ENCODE results near the gene GIGYF1.
A peak's percentile ranks its signal among the peaks of the same experiment; 100 is the strongest.
"Not testable (repeated sequence)": the region's sequence is repeated elsewhere in the genome, so short reads cannot be mapped to it uniquely, and the experiment has no call there.

The GIGYF1 gene

GRCh38 chr7:100706672-100707311 lies 12.7 kb upstream of the GIGYF1 start:
- DNase-seq (ENCODE audit: low spot score), result no peak

- peak; percentile 98 for DNase-seq (ENCODE audit: low spot score)
Measured at GRCh38 chr7:100705753-100706671, 12.0 kb upstream of the GIGYF1 start, which contains the start of gene POP7. Gene POP7 (plus strand): TSS chr7:100706121. CDS start chr7:100706831, 710 bp downstream.

- peak; percentile 91 for DNase-seq (ENCODE audit: low spot score)
Measured at GRCh38 chr7:100705320-100705752, 11.3 kb upstream of the GIGYF1 start.

- not testable (repeated sequence) for DNase-seq (ENCODE audit: low spot score)
Measured at GRCh38 chr7:100701089-100701488, 7.0 kb upstream of the GIGYF1 start.

- DNase-seq (ENCODE audit: low spot score), result no peak
Measured at GRCh38 chr7:100699018-100699417, 5.0 kb upstream of the GIGYF1 start.

GRCh38 chr7:100696123-100696521 lies 2.1 kb upstream of the GIGYF1 start:
- DNase-seq (ENCODE audit: low spot score), result no peak

GRCh38 chr7:100693312-100694097 lies 545 bp downstream of the GIGYF1 start:
- DNase-seq (ENCODE audit: low spot score), result peak; percentile 53

- no peak for DNase-seq (ENCODE audit: low spot score)
Measured at GRCh38 chr7:100692578-100692961, 1.5 kb downstream of the GIGYF1 start.

GRCh38 chr7:100691676-100692577 lies 2.1 kb downstream of the GIGYF1 start:
- DNase-seq (ENCODE audit: low spot score), result peak; percentile 90

- DNase-seq (ENCODE audit: low spot score), result no peak
Measured at GRCh38 chr7:100689230-100690135, 4.6 kb downstream of the GIGYF1 start.

- DNase-seq (ENCODE audit: low spot score), result no peak
Measured at GRCh38 chr7:100688326-100688860, 5.7 kb downstream of the GIGYF1 start.

GRCh38 chr7:100687751-100688300 lies 6.2 kb downstream of the GIGYF1 start:
- DNase-seq (ENCODE audit: low spot score), result no peak

GRCh38 chr7:100687261-100687660 lies 6.8 kb downstream of the GIGYF1 start:
- DNase-seq (ENCODE audit: low spot score), result no peak

GRCh38 chr7:100686822-100687211 lies 7.2 kb downstream of the GIGYF1 start:
- DNase-seq (ENCODE audit: low spot score), result no peak

GRCh38 chr7:100686201-100686821 lies 7.7 kb downstream of the GIGYF1 start:
- no peak for DNase-seq (ENCODE audit: low spot score)

- DNase-seq (ENCODE audit: low spot score), result no peak
Measured at GRCh38 chr7:100685631-100686145, 8.4 kb downstream of the GIGYF1 start.

GRCh38 chr7:100685049-100685605 lies 8.9 kb downstream of the GIGYF1 start:
- no peak for DNase-seq (ENCODE audit: low spot score)

GRCh38 chr7:100684534-100685042 lies 9.5 kb downstream of the GIGYF1 start:
- DNase-seq (ENCODE audit: low spot score), result no peak

Measured in D341Med (cell line).